GM06990 (cell line): Measurements from ENCODE around the gene RETREG2.

Experiments
- DNase-seq: peaks from one replicate; pipeline ENCODE4 v3.0.0-alpha.2; 2011; ENCODE audit not compliant: insufficient read length; ENCODE audit errors: extremely low read depth
- H3K27me3 ChIP-seq: replicated peaks from 2 replicates; pipeline ENCODE4 v1.6.0; 2011; ENCODE audit warnings: low read length; ENCODE audit not compliant: control insufficient read depth, insufficient read depth
- H3K36me3 ChIP-seq: 2 replicates; pipeline ENCODE4 v1.5.1; 2011; ENCODE audit warnings: low read length; ENCODE audit not compliant: control insufficient read depth, insufficient read depth
- H3K4me3 ChIP-seq: replicated peaks from 2 replicates; pipeline ENCODE4 v1.5.1; 2011; ENCODE audit warnings: low read depth, mild to moderate bottlenecking, control low read depth, low read length
- TF ChIP-seq, protein P1 (sequence below): IDR thresholded peaks from 2 replicates; pipeline ENCODE4 v1.5.1; 2011; ENCODE audit warnings: low read length, control low read depth, mild to moderate bottlenecking, inconsistent platforms; ENCODE audit not compliant: insufficient read depth, poor library complexity, severe bottlenecking

The RETREG2 gene

GRCh38 chr2:219179601-219180465 lies 1.8 kb downstream of the RETREG2 start:
- Histone ChIP-seq H3K27me3 (no peaks in the 10 kb centered on the region), H3K4me3 (no peak overlapping the region), H3K36me3 (peaks cover 33% of the 10 kb centered on the region)
- TF ChIP-seq, protein P1, sequence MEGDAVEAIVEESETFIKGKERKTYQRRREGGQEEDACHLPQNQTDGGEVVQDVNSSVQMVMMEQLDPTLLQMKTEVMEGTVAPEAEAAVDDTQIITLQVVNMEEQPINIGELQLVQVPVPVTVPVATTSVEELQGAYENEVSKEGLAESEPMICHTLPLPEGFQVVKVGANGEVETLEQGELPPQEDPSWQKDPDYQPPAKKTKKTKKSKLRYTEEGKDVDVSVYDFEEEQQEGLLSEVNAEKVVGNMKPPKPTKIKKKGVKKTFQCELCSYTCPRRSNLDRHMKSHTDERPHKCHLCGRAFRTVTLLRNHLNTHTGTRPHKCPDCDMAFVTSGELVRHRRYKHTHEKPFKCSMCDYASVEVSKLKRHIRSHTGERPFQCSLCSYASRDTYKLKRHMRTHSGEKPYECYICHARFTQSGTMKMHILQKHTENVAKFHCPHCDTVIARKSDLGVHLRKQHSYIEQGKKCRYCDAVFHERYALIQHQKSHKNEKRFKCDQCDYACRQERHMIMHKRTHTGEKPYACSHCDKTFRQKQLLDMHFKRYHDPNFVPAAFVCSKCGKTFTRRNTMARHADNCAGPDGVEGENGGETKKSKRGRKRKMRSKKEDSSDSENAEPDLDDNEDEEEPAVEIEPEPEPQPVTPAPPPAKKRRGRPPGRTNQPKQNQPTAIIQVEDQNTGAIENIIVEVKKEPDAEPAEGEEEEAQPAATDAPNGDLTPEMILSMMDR, result no peak
- DNase-seq, result no peak

DNA sequence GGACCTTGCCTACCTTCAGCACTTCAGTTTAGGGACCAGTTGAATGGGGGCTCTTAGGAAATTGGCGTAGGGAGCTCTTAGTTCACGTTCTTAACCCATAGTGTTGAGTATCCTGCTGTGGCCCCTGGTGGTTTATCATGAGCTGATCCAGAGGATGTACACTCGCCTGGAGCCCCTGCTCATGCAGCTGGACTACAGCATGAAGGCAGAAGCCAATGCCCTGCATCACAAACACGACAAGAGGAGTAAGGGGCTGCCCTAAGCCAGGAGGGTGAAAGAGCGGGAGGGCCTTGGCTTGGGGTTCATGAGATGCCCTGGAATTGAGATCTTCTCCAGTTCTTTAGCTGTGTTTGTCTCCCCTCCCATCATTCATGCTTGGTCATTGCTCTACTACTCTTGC lies 2.9 kb downstream of the RETREG2 start:
- H3K36me3 ChIP-seq, result peaks cover 31% of the 10 kb centered on the region
- TF ChIP-seq, protein P1, result no peak
- no peaks in the 10 kb centered on the region for H3K27me3 ChIP-seq
- H3K4me3 ChIP-seq, result no peak overlapping the region
- no peak for DNase-seq

GRCh38 chr2:219181531-219181930 lies 3.5 kb downstream of the RETREG2 start:
- no peak overlapping the region for H3K4me3 ChIP-seq
- TF ChIP-seq, protein P1, result no peak
- no peak for DNase-seq
- H3K27me3 ChIP-seq, result no peaks in the 10 kb centered on the region
- H3K36me3 ChIP-seq, result peaks cover 31% of the 10 kb centered on the region

- Histone ChIP-seq H3K27me3 (no peaks in the 10 kb centered on the region), H3K36me3 (peaks cover 31% of the 10 kb centered on the region), H3K4me3 (no peak overlapping the region)
- no peak for DNase-seq
- TF ChIP-seq, protein P1, result no peak
Measured at GRCh38 chr2:219182331-219183150, 4.5 kb downstream of the RETREG2 start.

- Histone ChIP-seq H3K27me3 (no peaks in the 10 kb centered on the region), H3K36me3 (peaks cover 31% of the 10 kb centered on the region), H3K4me3 (no peak overlapping the region)
- no peak for DNase-seq
- TF ChIP-seq, protein P1, result no peak
Measured at GRCh38 chr2:219183151-219183772, 5.2 kb downstream of the RETREG2 start.
